Measurements from ENCODE around the gene CHTF18.

DNA sequence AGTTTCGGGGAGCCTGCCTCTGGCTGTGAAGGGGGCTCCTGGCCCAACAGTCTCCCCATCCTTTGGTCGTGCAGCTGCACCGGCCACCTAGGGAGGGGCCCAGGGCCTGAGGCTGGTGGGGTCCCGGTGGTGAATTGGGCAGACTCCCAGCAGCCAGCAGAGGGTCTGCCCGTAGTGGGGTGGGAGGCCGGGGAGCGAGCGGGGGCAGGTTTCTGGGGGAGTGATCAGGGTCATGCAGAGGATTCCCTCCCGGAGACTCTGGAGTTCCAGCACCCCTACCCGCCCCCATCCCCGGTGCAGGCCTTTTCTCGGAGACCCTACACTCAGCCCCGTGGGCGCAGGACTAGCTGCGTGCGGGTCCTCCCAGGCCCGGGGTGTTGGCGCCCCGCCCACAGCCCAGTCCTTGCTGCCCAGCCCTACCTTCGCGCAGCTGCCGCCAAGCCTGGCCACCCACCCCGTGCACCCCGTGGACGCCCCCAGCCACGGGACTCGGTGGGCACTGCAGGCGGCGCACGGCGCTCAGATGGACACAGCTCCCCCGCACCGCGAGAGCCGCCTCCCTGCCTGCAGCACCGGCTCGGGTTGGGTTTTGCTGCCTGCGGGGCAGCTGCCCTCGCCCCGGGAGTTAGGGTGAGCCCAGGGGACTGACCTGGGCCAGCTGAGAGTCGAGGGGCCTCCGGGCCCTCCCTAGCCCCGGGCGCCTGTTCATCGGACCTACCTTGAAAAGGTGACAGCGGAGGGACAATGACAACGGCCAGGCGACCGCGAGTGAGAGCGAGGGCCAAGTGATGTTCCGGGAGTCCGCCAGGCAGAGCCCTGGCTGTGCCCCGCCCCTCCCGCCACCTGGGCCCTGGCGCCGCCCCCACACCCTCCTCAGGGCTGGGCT is 11.8 kb downstream of the CHTF18 start, which contains the start of gene GNG13:
- TF ChIP-seq, protein P1, sequence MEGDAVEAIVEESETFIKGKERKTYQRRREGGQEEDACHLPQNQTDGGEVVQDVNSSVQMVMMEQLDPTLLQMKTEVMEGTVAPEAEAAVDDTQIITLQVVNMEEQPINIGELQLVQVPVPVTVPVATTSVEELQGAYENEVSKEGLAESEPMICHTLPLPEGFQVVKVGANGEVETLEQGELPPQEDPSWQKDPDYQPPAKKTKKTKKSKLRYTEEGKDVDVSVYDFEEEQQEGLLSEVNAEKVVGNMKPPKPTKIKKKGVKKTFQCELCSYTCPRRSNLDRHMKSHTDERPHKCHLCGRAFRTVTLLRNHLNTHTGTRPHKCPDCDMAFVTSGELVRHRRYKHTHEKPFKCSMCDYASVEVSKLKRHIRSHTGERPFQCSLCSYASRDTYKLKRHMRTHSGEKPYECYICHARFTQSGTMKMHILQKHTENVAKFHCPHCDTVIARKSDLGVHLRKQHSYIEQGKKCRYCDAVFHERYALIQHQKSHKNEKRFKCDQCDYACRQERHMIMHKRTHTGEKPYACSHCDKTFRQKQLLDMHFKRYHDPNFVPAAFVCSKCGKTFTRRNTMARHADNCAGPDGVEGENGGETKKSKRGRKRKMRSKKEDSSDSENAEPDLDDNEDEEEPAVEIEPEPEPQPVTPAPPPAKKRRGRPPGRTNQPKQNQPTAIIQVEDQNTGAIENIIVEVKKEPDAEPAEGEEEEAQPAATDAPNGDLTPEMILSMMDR (IDR thresholded peaks at IDR 0.05): no peak
- TF ChIP-seq POLR2A (IDR thresholded peaks at IDR 0.05): no peak
